Hepatocyte (in vitro differentiated cells): ENCODE measurements around the gene NINJ1.

Experiments
- EZH2 ChIP-seq: fragments of 200-600 bp; sonication (generic); IDR thresholded peaks from 2 replicates; pipeline ENCODE4 v1.6.1; 2016; ENCODE audit warnings: antibody characterized with exemption, mild to moderate bottlenecking, borderline replicate concordance
- EZH2phosphoT487 ChIP-seq: fragments of 200-600 bp; sonication (generic); IDR thresholded peaks from one replicate; pipeline ENCODE4 v1.6.1; 2018; ENCODE audit warnings: antibody characterized with exemption, mild to moderate bottlenecking, low read depth, moderate library complexity; ENCODE audit not compliant: unreplicated experiment, severe bottlenecking
- TF ChIP-seq, protein P1 (sequence below): fragments of 200-600 bp; sonication (generic); IDR thresholded peaks from 2 replicates; pipeline ENCODE4 v1.5.1; 2016; ENCODE audit warnings: antibody characterized with exemption, mild to moderate bottlenecking; ENCODE audit not compliant: poor library complexity

DNA sequence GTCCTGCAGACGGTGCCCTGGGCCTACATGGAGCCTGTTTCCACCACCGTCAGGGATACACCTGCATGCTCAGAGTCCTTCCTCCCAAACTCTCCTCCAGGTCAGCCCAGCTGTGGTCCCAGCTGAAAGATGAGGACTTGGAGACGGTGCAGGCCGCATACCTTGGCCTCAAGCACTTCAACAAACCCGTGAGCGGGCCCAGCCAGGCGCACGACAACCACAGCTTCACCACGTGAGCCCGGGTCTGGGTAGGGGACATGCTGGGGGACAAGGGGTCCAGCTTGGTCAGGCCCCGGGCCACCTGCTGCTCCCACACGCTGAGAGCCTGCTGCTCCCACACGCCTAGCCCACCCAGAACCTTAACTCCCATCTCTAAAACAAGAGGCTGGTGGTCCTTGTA, 54.7 kb downstream of the NINJ1 start:
- TF ChIP-seq, protein P1, sequence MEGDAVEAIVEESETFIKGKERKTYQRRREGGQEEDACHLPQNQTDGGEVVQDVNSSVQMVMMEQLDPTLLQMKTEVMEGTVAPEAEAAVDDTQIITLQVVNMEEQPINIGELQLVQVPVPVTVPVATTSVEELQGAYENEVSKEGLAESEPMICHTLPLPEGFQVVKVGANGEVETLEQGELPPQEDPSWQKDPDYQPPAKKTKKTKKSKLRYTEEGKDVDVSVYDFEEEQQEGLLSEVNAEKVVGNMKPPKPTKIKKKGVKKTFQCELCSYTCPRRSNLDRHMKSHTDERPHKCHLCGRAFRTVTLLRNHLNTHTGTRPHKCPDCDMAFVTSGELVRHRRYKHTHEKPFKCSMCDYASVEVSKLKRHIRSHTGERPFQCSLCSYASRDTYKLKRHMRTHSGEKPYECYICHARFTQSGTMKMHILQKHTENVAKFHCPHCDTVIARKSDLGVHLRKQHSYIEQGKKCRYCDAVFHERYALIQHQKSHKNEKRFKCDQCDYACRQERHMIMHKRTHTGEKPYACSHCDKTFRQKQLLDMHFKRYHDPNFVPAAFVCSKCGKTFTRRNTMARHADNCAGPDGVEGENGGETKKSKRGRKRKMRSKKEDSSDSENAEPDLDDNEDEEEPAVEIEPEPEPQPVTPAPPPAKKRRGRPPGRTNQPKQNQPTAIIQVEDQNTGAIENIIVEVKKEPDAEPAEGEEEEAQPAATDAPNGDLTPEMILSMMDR = no peak
- TF ChIP-seq EZH2 = no peak
- TF ChIP-seq EZH2phosphoT487 = no peak
